WTC11 (cell line): ENCODE results near the gene DPP10. TPM values are rescaled to one million over a fixed set of nuclear protein-coding genes. Genes with fewer than 3 reads are reported as not detected.

Experiments used
- ATAC-seq: fragments of 200-7000 bp; cut with Tn5 transposase; 2 replicates; pipeline ENCODE4 v1.10.0; 2021; ENCODE audit warnings: mild to moderate bottlenecking, moderate library complexity
- CTCF ChIA-PET: fragments of 300-600 bp; sonication (Branson Sonifier 250); formaldehyde crosslinking; loops from one replicate; lab custom pipeline; 2021; ENCODE audit warnings: antibody characterized with exemption; lab: Charles Lee
- POLR2A ChIA-PET: fragments of 350-600 bp; sonication (Branson Sonifier 250); formaldehyde crosslinking; loops from one replicate; lab custom pipeline; 2021; ENCODE audit warnings: antibody characterized with exemption; lab: Charles Lee
- DNase-seq: peaks from one replicate; pipeline ENCODE4 v3.0.0; 2021; ENCODE audit warnings: low spot score
- H3K27ac Mint-ChIP-seq: 2 replicates; pipeline ENCODE4 v1.8.0; 2021; ENCODE audit warnings: mixed read lengths
- H3K27me3 Mint-ChIP-seq: 2 replicates; pipeline ENCODE4 v1.8.0; 2021; ENCODE audit warnings: low read depth, mild to moderate bottlenecking, moderate library complexity, mixed read lengths
- H3K36me3 Mint-ChIP-seq: 2 replicates; pipeline ENCODE4 v1.8.0; 2021; ENCODE audit warnings: mixed read lengths
- H3K4me1 Mint-ChIP-seq: 2 replicates; pipeline ENCODE4 v1.8.0; 2022; ENCODE audit warnings: mixed read lengths
- H3K4me3 Mint-ChIP-seq: 2 replicates; pipeline ENCODE4 v1.8.0; 2021; ENCODE audit warnings: mild to moderate bottlenecking, moderate library complexity, mixed read lengths
- H3K9me3 Mint-ChIP-seq: 2 replicates; pipeline ENCODE4 v1.8.0; 2021; ENCODE audit warnings: mixed read lengths
- ERG ChIP-seq: fragments of 250-450 bp; sonication (Bioruptor Pico); IDR thresholded peaks from 2 replicates; pipeline ENCODE4 v1.8.0; 2021; ENCODE audit warnings: mild to moderate bottlenecking
- FOXP1 ChIP-seq: sonication (generic); formaldehyde crosslinking; IDR thresholded peaks from 2 replicates; pipeline ENCODE4 v1.8.0; 2022; ENCODE audit warnings: missing genetic modification reagents, mild to moderate bottlenecking, moderate library complexity, borderline replicate concordance
- FOXP4 ChIP-seq: sonication (generic); formaldehyde crosslinking; IDR thresholded peaks from 2 replicates; pipeline ENCODE4 v1.8.0; 2022; ENCODE audit warnings: mild to moderate bottlenecking, missing genetic modification reagents
- GABPB1 ChIP-seq: sonication (generic); formaldehyde crosslinking; IDR thresholded peaks from 2 replicates; pipeline ENCODE4 v1.8.1; 2023; ENCODE audit warnings: mild to moderate bottlenecking, missing genetic modification reagents
- GRHL2 ChIP-seq: fragments of 250-450 bp; sonication (Bioruptor Pico); IDR thresholded peaks from 2 replicates; pipeline ENCODE4 v1.8.0; 2022; ENCODE audit warnings: mild to moderate bottlenecking, moderate library complexity; ENCODE audit not compliant: insufficient replicate concordance, severe bottlenecking
- IRF2 ChIP-seq: sonication (generic); formaldehyde crosslinking; IDR thresholded peaks from 2 replicates; pipeline ENCODE4 v1.8.0; 2022; ENCODE audit warnings: low read depth, missing genetic modification reagents, borderline replicate concordance
- JUN ChIP-seq: sonication (generic); formaldehyde crosslinking; IDR thresholded peaks from 2 replicates; pipeline ENCODE4 v1.8.0; 2023; ENCODE audit warnings: mild to moderate bottlenecking, missing genetic modification reagents
- MXD4 ChIP-seq: fragments of 250-450 bp; sonication (Bioruptor Pico); IDR thresholded peaks from 2 replicates; pipeline ENCODE4 v1.8.0; 2021; ENCODE audit warnings: mild to moderate bottlenecking, moderate library complexity, borderline replicate concordance
- NFE2L1 ChIP-seq: sonication (generic); formaldehyde crosslinking; IDR thresholded peaks from 2 replicates; pipeline ENCODE4 v1.8.1; 2023; ENCODE audit warnings: missing genetic modification reagents
- OVOL2 ChIP-seq: fragments of 250-450 bp; sonication (Bioruptor Pico); IDR thresholded peaks from 2 replicates; pipeline ENCODE4 v1.9.0; 2021; ENCODE audit warnings: mild to moderate bottlenecking, borderline replicate concordance
- SMAD3 ChIP-seq: sonication (generic); formaldehyde crosslinking; IDR thresholded peaks from 2 replicates; pipeline ENCODE4 v1.8.0; 2022; ENCODE audit warnings: missing genetic modification reagents, mild to moderate bottlenecking, borderline replicate concordance
- SMAD4 ChIP-seq: sonication (generic); formaldehyde crosslinking; IDR thresholded peaks from 2 replicates; pipeline ENCODE4 v1.8.0; 2022; ENCODE audit warnings: mild to moderate bottlenecking, missing genetic modification reagents
- TEAD4 ChIP-seq: sonication (generic); formaldehyde crosslinking; IDR thresholded peaks from 2 replicates; pipeline ENCODE4 v1.8.0; 2022; ENCODE audit warnings: mild to moderate bottlenecking, missing genetic modification reagents
- USF1 ChIP-seq: sonication (generic); formaldehyde crosslinking; IDR thresholded peaks from 2 replicates; pipeline ENCODE4 v1.8.0; 2022; ENCODE audit warnings: mild to moderate bottlenecking, missing genetic modification reagents
- USF2 ChIP-seq: sonication (generic); formaldehyde crosslinking; IDR thresholded peaks from 2 replicates; pipeline ENCODE4 v1.8.1; 2023; ENCODE audit warnings: mild to moderate bottlenecking, missing genetic modification reagents, moderate library complexity
- ZMAT4 ChIP-seq: fragments of 250-450 bp; sonication (Bioruptor Pico); IDR thresholded peaks from 2 replicates; pipeline ENCODE4 v1.9.0; 2021; ENCODE audit warnings: mild to moderate bottlenecking
- ZNF317 ChIP-seq: sonication (generic); formaldehyde crosslinking; IDR thresholded peaks from 2 replicates; pipeline ENCODE4 v1.8.1; 2023; ENCODE audit warnings: low read depth, mild to moderate bottlenecking, moderate library complexity, missing genetic modification reagents, borderline replicate concordance
- ZNF396 ChIP-seq: fragments of 250-450 bp; sonication (Bioruptor Pico); IDR thresholded peaks from 2 replicates; pipeline ENCODE4 v1.8.0; 2021; ENCODE audit warnings: mild to moderate bottlenecking, moderate library complexity, borderline replicate concordance
- ZSCAN18 ChIP-seq: fragments of 250-450 bp; sonication (Bioruptor Pico); IDR thresholded peaks from 2 replicates; pipeline ENCODE4 v2.1.2; 2022; ENCODE audit warnings: mild to moderate bottlenecking, moderate library complexity
- total RNA-seq: library from RNA; stranded (reverse); gene quantifications from 3 replicates; pipeline ENCODE4 v1.2.3, GENCODE V29; 2021

Gene DPP10
- total RNA-seq, 1 experiment from 2014 or later: 4.0 TPM

- ChIA-PET POLR2A (no interaction called here), CTCF (no interaction called here)
- Mint-ChIP-seq H3K4me3 (no peak overlapping the region), H3K9me3 (peaks cover 22% of the 10 kb centered on the region), H3K4me1 (no peaks in the 10 kb centered on the region), H3K36me3 (0 out of 2 replicates have a peak, but pooled peaks cover 3% of the 10 kb centered on the region), H3K27ac (no peak overlapping the region), H3K27me3 (no peaks in the 10 kb centered on the region)
- TF ChIP-seq ZSCAN18 (CRISPR knock-in tag) (no peak), SMAD3 (CRISPR knock-in tag) (no peak), SMAD4 (no peak), GABPB1 (CRISPR knock-in tag) (no peak), GRHL2 (CRISPR knock-in tag) (no peak), ERG (CRISPR knock-in tag) (no peak), ZNF317 (CRISPR knock-in tag) (no peak), NFE2L1 (CRISPR knock-in tag) (no peak), FOXP1 (CRISPR knock-in tag) (no peak), MXD4 (CRISPR knock-in tag) (no peak), USF2 (CRISPR knock-in tag) (no peak), ZMAT4 (CRISPR knock-in tag) (no peak), USF1 (CRISPR knock-in tag) (no peak), JUN (CRISPR knock-in tag) (no peak), FOXP4 (no peak), TEAD4 (CRISPR knock-in tag) (no peak), OVOL2 (no peak), IRF2 (CRISPR knock-in tag) (no peak)
- no peak for ATAC-seq
- DNase-seq: no peak
Observed at GRCh38 chr2:114495046-114495445, 52.6 kb downstream of the DPP10 start.

- H3K4me1 Mint-ChIP-seq: no peaks in the 10 kb centered on the region
- no peaks in the 10 kb centered on the region for H3K27me3 Mint-ChIP-seq
- POLR2A ChIA-PET: no interaction called here
- DNase-seq (no peak), ATAC-seq (no peak)
- CTCF ChIA-PET: no interaction called here
- H3K9me3 Mint-ChIP-seq: peaks cover 29% of the 10 kb centered on the region
- no peak overlapping the region for H3K4me3 Mint-ChIP-seq
- H3K27ac Mint-ChIP-seq: no peak overlapping the region
- peaks cover 3% of the 10 kb centered on the region; the same call in 1 of the 2 replicates for H3K36me3 Mint-ChIP-seq
- TF ChIP-seq ZNF396: no peak
Observed at GRCh38 chr2:114496959-114497358, 54.5 kb downstream of the DPP10 start.
